DMS153 (cell line): ENCODE data around the gene VAMP1.
"Not testable (repeated sequence)": the region's sequence is repeated elsewhere in the genome, so short reads cannot be mapped to it uniquely, and the experiment has no call there.

Source experiments
- DNase-seq: peaks from one replicate; lab custom pipeline; 2025; lab: John Stamatoyannopoulos, UW

The VAMP1 gene

DNA sequence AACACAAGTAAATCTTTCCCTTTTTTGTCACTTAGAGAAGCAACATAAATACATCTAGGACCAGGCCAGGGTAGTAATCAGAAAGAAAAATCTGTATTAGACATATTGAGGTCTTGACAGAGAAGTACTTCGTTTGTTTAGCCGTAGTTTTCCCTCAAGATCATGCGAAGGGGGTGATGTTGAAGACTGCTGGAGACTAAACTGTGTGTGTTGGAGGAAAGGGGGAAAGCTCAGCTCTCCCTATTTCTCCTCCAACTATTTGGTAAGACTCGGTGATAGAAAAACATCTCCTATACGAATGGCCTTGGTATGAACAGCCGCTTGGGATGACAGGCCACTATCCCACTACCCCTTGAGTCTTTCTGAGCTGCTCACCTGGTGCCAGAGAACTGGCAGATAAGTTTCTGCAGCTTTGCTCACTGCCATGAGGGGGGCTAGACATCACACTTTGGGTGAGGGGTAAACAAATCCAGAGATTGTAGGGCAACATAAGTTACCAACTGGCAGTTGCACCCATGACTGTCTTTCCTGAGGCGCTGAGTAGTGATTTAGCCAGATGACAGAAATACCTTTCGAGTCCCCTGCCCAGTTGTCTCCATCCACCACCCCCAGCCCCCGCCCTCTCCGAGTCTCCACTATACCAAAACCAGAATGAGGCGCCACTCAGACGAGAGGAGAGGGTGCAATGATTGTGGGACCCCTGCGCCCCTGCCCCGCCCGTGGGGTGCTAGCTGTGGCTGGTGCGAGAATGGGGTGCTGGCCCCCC is 685 bp downstream of the VAMP1 start:
- no peak for DNase-seq

DNA sequence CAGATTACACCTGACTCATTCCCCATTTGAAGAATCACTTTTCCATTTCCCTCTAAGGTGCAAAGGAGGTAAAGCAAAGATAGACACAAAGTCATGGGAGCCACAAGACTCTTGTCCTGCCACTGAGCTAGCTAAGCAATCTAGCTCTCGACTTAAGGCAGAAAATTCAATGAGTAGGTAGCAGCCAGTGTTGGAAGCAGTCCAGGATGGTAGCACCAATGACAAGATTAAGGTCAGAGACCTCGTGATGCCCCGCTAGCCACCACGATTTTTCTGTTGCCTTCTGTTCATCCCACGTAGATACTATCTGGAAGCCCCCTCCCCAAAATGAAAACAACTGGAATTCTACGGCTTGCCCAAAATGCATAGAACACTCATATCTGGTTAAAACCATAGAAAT is 1.4 kb downstream of the VAMP1 start:
- no peak for DNase-seq

DNA sequence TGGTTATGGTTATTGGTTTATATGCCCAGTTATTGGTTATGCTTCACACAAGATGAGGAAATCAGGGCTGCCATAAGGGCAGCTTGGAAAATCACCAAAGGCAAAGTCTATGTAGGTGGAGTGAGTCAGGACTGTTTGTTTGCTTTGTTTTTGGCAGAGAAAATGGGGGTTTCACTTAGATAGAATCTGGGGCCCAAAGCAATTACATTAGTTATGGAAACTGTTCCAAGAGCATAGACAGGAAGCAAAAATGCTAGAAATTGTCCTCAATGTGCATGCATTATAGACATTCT is 2.2 kb downstream of the VAMP1 start:
- no peak for DNase-seq

DNA sequence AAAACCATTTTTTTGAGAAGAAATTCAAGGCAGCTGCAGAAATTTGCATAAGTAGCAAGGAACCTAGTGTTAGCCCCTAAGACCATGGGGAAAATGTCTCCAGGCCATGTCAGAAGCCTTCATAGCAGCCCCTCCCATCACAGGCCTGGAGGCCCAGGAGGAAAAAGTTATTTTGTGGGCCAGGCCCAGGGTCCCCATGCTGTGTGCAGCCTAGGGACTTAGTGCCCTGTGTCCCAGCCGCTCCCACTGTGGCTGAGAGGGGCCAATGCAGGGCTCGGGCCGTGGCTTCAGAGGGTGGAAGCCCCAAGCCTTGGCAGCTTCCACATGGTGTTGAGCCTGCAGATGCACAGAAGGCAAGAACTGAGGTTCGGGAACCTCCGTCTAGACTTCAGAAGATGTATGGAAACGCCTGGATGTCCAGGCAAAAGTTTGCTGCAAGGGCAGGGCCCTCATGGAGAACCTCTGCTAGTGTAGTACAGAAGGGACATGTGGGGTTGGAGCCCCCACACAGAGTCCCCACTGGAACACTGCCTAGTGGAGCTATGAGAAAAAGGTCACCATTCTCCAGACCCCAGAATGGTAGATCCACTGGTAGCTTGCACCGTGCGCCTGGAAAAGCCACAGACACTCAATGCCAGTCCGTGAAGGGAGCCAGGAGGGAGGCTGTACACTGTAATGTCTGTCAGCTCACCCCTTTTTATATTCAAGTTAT is 2.8 kb downstream of the VAMP1 start:
- not testable (repeated sequence) for DNase-seq

DNA sequence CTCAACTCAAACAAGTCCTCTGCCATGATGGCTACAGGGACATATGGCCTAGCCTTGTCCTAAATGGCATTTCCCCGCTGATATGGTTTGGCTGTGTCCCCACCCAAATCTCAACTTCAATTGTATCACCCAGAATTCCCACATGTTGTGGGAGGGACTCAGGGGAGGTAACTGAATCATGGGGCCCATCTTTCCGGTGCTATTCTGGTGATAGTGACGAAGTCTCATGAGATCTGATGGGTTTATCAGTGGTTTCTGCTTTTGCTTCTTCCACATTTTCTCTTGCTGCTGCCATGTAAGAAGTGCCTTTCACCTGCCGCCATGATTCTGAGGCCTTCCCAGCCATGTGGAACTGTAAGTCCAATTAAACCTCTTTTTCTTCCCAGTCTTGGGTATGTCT is 3.7 kb downstream of the VAMP1 start:
- DNase-seq: not testable (repeated sequence)

DNA sequence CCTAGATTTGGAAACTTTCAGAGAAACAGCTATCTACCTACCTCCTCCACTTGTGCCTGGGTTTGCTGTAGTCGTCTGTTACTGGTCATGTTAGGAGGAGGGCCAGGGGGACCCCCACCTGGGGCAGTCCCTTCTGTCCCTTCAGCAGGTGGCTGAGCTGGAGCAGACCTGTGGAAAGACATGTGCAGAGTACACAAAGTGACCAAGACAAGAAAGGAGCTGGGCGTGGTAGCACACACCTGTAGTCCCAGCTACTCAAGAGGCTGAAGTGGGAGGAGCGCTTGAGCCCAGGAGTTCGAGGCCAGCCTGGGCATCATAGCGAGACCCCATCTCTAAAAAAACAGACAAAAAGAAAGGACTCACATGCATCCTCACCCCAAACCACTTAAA is 4.3 kb downstream of the VAMP1 start:
- DNase-seq: no peak

DNA sequence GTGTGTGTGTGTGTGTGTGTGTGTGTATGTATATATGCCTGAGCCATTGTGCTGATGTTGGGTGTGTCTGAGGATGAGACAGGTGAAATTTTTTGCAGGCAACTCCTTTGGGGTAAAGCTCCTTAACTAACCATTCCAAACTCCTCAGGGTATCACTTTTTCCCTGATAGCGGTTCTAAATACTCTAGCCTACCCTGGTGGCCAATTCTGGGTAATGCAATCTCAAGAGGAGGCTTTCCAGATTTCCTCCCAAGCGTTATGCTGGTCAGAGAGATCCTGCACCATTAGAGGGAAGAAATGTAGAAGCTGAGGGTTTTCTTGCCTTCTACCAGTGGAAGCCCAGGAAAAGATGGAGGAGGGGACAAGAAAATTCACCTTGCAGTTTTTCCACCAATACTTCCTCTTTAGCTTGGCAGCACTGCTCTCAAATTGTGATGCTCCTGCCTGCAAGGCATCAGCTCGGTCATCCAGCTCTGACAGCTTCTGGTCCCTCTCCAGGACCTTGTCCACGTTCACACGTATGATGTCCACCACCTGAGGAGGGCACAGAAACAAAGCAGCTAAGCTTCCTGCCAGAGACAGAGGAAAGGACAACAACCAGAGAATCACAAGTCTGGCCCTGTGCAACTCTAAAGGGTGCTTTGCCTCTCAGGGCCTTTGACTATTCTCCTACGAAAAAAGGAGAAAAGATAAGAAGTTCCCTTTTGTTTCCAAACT is 4.9 kb downstream of the VAMP1 start:
- DNase-seq: peak; percentile 39

DNA sequence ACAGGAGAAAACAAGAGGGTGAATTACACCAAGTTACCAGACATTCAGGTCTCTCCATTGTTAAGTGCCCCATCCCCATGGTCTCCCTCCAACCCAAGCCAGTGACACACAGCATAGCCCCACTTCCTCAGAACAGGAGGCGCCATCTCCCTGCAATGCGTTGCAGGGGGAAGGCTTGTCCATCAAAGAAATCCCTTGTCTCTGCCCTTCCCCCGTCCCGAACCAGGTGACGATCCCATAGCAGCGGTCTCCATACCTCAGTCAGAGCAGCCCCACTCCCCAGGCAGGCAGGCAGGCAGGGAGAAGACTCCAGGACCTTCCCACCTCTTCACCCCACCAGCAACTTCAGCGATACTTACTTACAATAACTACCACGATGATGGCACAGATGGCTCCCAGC is 5.9 kb downstream of the VAMP1 start:
- DNase-seq: no peak

DNA sequence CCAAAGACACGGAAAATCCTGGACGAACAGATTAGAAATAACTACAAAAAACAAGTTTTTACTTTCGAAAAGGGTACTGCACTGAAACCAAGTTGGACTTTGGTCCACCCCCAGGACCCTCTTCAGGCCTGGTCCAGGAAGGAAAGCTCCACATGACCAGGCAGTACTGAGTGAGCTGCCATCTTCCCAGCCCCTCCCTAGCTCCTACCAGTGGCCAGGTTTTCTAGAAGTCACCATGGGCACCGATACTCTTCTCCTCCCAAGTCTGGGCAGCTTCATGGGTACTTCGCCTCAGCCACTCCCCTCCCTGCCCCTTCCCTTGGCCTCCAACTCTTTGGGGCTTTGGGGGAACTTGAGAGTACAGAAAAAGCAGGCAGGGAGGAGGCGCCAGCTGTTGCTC is 6.6 kb downstream of the VAMP1 start:
- DNase-seq: no peak

DNA sequence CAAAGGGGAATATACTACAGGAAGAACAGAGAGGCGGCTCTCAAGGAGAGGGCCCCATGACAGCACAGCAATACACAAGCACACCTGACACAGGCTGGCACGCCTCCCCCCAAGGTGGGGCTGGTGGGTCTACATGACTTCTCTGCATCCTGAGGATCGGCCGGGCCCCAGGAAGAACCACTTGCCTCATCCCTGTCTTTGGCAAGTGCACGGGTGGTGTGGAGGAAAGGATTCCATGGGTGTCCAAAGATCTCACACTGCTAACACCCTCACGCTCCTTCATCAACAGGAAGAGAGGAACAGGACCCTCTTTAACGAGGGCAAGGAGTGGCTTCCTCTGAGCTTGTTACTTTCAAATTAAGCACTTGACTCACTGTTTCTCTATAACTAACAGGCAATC is 7.3 kb downstream of the VAMP1 start:
- DNase-seq: no peak

DNA sequence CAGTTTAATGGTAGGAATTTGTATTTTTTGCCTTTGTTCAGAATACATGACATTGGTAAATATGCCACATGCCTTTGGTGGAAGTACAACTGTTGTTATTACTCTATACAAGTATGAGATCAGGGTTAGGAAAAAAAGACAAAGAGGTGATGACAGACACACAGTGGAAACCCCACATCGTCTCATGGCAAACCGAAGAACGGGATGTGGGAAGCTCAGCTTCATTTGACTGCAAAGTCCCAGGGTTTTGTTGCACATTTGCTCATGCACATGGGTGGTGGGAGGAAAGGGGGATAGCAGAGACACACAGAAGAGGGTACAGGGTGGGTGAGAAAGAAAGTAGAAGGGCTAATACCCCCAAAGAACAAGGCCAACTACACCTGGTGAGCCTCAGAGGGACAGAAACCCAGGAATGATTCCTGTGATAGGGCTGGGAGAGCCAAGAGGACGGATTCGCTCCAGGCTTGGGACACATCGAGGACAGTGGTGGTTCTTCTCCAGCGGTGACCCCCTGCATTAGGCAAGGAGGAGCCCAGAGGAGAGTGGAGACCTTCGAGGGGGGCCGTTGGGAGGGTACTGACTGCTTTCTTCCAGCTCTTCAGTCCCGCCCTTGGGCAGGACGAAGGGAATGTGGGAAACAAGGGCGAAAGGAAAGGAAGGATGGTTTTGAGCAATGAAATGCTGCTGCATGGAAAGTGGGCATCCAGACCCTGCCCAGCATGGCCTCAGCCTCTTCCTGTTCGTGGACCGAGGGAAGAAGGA is 8.1 kb downstream of the VAMP1 start:
- DNase-seq: no peak

DNA sequence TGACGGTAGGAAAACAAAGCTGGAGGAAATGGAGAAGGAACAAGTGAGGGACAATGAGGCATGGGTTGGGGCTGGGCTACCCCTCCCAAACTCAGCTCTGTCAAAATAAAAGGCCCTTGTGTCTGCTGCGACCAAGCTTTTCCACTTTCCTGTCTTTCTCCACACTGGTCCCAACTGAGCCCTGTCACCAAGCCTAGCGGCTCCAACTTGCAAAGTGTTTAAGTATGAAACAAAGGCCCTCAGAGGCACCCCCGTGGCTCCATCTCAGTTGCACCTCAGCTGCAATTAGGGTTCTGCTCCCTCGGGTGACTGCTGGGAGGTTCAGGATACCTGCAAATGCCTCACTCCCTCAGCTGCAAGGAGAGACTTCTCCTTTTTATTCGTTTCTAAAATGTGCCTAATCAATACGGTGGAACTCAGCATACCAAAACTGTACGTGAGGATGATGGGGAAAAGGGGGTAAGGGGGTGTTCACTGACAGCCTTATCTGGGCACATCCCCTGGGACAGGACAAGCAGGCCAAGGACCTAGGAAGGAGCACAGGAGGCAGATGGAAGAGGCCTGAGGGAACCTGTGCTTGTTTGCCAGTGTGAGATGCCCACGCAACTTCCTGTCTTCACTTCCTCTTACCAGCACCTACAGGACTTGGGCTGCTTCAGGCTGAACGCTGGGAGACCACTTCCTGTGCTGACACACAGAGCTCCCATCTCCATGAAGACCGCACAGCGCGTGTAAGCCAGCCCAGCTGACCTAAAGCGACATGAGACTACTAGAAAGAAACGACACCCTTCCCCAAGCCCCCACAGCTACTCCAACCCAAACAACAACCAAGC is 8.9 kb downstream of the VAMP1 start:
- DNase-seq: no peak

DNA sequence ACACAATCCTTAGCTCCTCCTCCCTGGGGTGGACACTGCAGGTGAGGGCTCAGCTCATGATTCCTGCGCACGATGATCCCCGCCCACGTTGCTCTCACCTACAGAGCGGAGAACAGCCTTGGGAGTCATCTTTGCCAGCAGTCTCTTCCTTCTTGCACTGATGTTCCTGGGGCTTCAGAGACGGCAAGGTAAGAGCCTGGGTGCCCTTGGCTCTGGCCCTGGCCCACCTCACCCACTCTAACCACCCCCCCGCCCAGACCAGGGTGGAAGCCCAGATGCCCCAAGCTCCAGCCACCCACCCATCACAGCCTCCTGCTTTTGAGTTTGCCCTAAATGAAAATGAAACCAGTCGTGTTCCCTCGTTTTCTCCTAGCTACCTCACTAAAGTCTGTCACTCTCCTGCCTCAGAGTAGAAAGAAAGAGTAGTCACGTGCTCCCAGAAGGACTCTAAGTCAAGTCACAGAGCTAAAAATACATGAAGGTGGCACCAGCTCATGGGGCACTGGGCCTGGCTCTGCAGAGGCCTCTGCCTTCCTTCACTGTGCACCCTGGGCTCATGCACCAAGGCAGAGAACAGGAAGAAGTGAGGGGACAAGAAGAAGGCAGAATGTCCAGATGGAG is 9.6 kb downstream of the VAMP1 start:
- DNase-seq: no peak

DNA sequence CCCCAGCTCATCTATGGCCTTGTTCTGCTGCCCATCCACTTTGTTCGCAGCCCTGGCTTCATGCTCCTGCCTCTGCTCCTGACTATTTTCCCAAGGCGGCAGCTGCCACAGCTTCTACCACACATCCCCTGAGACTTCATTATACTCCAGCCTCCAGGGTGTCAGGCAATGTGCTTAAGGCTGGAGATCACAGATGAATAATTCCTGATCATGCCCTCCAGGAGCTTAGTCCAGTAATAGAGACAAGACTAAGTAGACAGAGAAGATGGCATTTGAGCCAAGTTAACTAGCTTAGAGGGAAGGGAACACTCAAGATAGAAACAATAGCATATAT is 11.5 kb downstream of the VAMP1 start:
- DNase-seq: no peak

DNA sequence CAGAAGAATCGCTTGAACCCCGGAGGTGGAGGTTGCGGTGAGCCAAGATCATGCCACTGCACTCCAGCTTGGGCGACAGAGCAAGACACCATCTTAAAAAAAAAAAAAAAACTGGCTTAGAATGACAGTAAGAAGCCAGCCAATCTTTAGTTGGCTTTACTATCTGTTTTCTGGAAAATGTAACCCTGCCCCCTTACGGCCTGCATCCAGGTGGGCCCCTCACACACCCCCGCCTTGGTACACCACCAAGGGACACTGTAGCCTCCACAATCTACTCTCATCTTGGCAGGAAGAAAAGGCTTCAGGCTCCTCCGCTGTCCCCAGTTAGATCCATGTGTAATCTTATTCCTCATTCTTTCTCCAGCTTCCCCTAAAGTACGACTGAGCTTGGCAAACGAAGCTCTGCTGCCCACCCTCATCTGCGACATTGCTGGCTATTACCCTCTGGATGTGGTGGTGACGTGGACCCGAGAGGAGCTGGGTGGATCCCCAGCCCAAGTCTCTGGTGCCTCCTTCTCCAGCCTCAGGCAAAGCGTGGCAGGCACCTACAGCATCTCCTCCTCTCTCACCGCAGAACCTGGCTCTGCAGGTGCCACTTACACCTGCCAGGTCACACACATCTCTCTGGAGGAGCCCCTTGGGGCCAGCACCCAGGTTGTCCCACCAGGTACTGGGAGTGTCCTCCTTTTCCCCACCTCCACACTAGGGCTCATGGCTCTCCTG is 12.0 kb downstream of the VAMP1 start:
- no peak for DNase-seq

DNA sequence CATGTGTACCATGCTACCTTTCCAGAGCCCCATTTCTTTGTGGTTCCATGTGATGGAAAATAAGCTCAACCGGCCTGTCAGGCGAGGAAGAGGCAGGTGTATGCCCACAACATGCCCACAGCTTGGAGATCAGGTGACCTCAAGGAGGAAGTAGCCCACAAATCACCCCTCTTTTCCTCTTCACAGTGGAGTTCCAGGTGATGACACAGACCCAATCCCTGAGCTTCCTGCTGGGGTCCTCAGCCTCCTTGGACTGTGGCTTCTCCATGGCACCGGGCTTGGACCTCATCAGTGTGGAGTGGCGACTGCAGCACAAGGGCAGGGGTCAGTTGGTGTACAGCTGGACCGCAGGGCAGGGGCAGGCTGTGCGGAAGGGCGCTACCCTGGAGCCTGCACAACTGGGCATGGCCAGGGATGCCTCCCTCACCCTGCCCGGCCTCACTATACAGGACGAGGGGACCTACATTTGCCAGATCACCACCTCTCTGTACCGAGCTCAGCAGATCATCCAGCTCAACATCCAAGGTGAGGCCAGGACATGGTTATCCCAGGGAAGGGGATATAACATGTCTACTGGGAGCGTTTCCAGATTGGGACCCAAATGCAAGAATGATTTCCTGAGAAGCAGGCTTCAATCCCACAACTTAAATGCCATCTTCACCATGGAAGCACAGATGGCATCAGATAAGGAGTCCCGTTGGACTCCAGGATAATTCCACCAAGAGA is 13.1 kb downstream of the VAMP1 start:
- no peak for DNase-seq

DNA sequence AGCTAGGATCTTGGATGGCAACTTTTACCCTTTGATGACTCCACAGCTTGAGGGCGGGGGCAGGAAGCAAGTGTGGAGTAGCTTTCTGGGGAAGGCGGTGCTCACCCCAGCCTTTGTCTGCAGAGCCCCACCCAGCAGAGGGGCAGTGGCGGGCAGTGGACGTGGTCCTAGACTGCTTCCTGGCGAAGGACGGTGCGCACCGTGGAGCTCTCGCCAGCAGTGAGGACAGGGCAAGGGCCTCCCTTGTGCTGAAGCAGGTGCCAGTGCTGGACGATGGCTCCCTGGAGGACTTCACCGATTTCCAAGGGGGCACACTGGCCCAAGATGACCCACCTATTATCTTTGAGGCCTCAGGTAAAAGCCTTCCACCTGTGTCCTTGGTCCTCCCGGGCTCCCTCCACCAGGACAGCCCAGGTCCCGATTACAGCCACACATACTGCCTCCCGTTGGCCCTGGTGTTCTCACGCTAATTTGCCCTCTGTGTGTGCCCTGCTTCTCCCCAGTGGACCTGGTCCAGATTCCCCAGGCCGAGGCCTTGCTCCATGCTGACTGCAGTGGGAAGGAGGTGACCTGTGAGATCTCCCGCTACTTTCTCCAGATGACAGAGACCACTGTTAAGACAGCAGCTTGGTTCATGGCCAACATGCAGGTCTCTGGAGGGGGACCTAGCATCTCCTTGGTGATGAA is 17.4 kb downstream of the VAMP1 start:
- DNase-seq: no peak

DNA sequence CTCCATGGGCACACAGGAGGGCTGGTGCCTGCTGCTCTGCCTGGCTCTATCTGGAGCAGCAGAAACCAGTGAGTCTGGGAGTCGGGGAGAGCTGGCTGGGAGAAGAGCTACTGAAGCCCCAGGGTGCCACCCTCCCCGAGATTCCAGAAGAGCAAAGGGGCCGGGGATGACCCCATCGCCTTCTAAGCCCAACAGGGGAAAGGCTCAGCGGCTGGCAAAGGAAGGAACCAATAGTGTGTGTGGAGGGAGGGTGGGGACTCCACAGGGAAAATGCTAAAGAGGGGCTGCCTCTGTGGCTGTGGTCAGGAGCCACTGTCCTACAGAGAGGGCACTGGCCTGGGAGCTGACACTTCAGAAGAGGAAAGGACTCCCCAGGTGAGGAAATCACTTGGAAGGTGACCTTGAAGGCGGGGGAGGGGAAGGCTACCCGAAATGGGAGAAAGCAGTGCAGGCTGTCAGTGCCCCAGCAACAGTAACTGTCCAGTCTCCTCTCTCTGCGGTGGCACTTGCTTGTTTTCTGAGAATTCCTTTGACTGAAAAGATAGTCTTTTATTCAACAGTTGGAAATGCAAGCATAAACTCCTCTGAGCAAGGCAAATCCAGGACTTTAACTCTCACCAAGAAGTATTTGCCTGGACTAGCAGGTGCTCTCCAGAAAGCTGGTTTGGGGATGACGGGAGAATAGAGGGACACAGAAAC is 18.1 kb downstream of the VAMP1 start:
- no peak for DNase-seq
